Heart left ventricle (tissue), 13 donors: Measurements from ENCODE around the gene RUNX1.

Experiments
- POLR2A ChIP-seq, 2 donors: fragments of 450-650 bp; IDR thresholded peaks; one replicate each; pipeline ENCODE4 v1.6.1; 2017; ENCODE audit warnings: antibody characterized with exemption in 2 of 2, mild to moderate bottlenecking in 2 of 2, moderate library complexity in 2 of 2
- TF ChIP-seq, protein P1 (sequence below), 12 donors: fragments of 200-600 bp; sonication (generic) in 4 of 12; IDR thresholded peaks; one replicate each; pipeline versions ENCODE4 v1.5.0 to v1.8.0; 2018 to 2022; ENCODE audit warnings: antibody characterized with exemption in 12 of 12, mild to moderate bottlenecking in 5 of 12
- donor health status: ischemic (EF 13 %, LVEDD 7.1; RV severe dilation, severe dysfunction).
- donor health status: DM: no; HTN: yes; CAD: no.
- donor health status: DM: no; HTN: no; CAD: no.
- donor health status: ischemic (EF 25% LVEDD 6.9; RV normal size, moderate dysfunction).
- donor health status: ischemic (EF 25% LVEDD 5.7; RV mildly dilated, moderate dysfunction).
- donor health status: ischemic (EF 35%, LVEDD 5.7; RV mildly dilated, moderate dysfunction).
- donor health status: nonischemic (EF 11% LVEDD 7.7; RV severe dilation, severe dysfunction).
- donor health status: DM: yes; HTN: yes; CAD: no.
- donor health status: PGD.
- donor health status: ischemic (EF 29% LVEDD 5.4; RV normal size, mild dysfunction).
- donor health status: nonischemic (EF 23%, LVEDD 6.1; RV moderate dilation, normal function).

DNA sequence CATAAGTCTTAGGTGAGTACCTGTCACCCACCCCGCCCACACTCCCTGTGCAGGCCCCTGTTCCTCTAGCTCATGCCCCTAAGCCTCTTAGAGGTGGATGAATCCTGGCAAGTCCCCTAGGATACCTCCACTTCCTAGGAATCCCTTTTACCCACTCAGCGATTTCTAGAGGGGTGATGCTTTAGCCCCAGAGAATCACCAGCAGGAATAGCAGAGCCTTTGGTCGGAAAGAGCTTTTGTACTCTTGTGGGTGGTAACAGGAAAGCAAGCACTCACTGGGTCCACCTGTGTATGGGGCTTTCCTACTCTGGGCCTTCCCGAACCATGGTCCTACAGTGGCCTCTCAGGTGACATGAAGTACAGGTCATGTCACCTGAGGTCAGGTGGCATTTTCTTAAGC lies 207.9 kb downstream of the RUNX1 start:
- TF ChIP-seq, protein P1, sequence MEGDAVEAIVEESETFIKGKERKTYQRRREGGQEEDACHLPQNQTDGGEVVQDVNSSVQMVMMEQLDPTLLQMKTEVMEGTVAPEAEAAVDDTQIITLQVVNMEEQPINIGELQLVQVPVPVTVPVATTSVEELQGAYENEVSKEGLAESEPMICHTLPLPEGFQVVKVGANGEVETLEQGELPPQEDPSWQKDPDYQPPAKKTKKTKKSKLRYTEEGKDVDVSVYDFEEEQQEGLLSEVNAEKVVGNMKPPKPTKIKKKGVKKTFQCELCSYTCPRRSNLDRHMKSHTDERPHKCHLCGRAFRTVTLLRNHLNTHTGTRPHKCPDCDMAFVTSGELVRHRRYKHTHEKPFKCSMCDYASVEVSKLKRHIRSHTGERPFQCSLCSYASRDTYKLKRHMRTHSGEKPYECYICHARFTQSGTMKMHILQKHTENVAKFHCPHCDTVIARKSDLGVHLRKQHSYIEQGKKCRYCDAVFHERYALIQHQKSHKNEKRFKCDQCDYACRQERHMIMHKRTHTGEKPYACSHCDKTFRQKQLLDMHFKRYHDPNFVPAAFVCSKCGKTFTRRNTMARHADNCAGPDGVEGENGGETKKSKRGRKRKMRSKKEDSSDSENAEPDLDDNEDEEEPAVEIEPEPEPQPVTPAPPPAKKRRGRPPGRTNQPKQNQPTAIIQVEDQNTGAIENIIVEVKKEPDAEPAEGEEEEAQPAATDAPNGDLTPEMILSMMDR (IDR thresholded peaks at IDR 0.05), result no peak
- TF ChIP-seq POLR2A (IDR thresholded peaks at IDR 0.05), result no peak
